ACHN (cell line): ENCODE results near the gene KLHDC8A.
A peak's percentile ranks its signal among the peaks of the same experiment; 100 is the strongest.
"Not testable (repeated sequence)": the region's sequence is repeated elsewhere in the genome, so short reads cannot be mapped to it uniquely, and the experiment has no call there.

ENCODE experiments used
- DNase-seq: peaks from one replicate; pipeline ENCODE4 v3.0.0-alpha.2; 2015
- in situ Hi-C: cut with HindIII; loops from 2 replicates; pipeline ENCODE4 v1.10.0; 2017; ENCODE audit warnings: low sequenced_read_pairs, low pct_ligation_motif_present, low pct_unique_long_range_greater_than_20kb

KLHDC8A gene

GRCh38 chr1:205373022-205373797 is 16.5 kb upstream of the KLHDC8A start:
- DNase-seq = no peak
- in situ Hi-C loops = no loop called here

DNA sequence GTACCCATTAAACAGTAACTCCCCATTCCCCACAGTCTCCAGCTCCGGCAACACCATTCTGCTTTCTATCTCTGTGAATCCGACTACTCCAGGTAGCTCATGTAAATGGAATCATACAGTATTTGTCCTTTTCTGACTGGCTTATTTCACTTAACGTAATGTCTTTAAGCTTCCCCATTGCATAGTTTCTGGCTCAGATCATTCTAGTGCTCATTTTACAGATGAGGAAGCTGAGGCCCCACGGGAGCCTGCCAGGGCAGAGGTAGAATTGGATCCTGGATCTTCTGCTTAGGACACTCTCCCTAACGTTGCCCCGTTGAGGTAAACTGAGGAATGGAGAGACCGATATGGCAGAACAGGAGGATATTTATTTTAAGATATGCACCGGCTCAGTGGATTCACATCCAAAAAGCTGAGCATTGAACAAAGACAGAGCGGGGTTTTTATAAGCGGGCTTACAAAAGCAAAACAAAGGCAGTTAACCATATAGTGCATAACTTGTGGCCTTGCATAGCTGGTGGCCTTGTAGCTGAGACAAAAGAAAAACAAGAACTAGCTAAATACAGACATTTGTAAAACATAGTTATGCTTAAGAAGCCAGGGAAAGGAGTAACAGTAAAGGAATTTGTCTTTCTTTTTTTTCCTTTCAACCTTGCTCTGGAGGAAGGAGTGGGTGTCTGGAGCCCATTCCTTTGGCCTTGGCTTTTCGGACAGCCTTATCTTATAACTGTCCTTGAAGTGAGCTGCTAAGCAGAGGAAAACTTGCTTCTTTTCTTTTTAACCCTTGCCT is 15.3 kb upstream of the KLHDC8A start:
- DNase-seq = no peak
- in situ Hi-C loops = no loop called here

GRCh38 chr1:205370780-205371179 is 14.1 kb upstream of the KLHDC8A start:
- in situ Hi-C loops = no loop called here
- no peak for DNase-seq

DNA sequence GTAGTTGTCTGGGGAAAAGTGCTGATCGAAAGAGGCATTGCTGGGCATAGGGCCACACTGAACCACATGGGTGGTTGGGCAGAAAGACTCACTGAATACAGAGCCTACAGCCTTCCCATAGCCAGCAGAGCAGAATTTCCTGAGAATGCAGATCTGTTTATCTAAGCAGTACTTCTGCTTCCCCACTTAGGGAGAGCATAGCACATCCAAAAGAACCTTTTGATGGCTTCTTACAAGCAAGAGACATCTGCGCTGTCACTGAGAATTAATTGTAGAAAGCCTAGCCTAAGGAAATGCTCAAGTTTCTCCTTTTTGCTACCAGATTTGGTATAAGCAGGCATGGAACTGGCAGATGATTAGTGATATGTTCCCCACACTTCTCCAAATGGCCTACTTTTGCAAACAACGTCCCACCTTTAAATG is 13.0 kb upstream of the KLHDC8A start:
- no peak for DNase-seq
- in situ Hi-C loops = no loop called here

- DNase-seq = no peak
- in situ Hi-C loops = no loop called here
Observed at GRCh38 chr1:205368478-205368877, 11.8 kb upstream of the KLHDC8A start.

GRCh38 chr1:205365945-205366463 is 9.3 kb upstream of the KLHDC8A start:
- in situ Hi-C loops = no loop called here
- no peak for DNase-seq

DNA sequence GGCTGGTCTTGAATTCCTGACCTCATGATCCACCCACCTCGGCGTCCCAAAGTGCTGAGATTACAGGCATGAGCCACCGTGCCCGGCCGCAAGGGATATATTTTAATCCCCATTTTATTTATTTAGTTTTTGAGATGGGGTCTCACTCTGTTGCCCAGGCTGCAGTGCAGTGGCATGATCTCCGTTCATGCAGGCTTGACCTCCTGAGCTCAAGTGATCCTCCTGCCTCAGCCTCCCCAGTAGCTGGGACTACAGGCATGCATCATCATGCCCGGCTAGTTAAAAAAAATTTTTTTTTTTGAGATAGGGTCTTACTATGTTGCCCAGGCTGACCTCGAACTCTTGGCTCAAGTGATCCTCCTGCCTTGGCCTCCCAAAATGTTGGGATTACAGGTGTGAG is 8.4 kb upstream of the KLHDC8A start:
- in situ Hi-C loops, DNase-seq: not testable (repeated sequence)

DNA sequence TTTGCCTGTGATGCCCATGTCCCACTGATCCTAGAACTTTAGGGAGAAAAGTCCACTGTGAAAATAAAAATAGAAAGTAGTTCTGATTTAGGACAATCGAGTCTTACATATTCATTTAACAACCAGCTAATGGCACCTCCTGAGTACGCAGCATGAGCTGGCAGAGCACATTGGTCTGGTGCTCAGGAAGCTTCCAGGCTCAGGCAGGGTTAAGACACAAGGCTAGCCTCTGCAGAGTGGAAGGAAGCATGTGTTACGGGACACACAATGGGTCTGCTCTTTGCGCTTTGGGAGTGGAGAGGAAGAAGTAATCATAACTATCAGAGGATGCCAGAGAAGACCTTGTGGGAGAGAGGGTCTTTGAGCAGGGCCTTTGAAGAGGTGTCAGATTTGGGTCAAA is 4.2 kb upstream of the KLHDC8A start:
- DNase-seq = no peak
- in situ Hi-C loops = no loop called here

DNA sequence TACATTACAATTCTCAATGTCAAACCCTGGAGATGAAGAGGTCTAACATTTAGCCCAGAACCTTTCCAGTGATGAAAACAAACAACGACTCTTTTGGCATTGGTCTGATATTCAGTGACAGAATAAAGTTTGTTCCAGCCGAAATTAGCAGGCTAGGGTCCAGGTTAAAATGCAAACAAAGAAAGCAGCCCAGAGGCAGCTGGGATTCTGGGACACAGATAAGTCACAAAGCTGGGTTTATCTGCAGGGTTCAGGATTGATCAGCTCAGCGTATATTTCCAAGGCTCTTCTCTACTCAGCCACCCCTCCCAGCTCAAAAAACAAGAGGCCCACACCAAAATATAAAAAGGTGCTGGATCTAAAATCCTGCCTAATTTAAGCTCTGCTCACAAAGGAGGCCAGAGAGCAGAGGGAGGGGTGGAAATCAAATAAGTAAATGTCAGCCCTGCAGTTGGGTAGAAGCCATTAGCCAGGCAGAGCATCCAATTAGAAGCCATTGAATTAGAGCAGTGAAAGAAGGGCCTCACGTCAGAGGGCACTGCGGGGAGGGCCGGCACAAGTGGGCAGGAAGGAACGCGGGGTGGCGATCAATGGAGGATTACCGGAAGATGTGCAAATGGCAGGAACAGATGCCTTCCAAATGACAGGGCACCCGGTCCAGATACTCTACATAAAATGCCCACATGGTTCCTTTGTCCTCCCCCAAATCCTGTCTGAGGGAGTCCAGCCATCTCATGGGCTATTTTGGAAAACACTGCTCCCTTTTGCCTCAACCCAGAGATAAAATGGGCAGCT is 3.2 kb upstream of the KLHDC8A start:
- in situ Hi-C loops = no loop called here
- DNase-seq = no peak

DNA sequence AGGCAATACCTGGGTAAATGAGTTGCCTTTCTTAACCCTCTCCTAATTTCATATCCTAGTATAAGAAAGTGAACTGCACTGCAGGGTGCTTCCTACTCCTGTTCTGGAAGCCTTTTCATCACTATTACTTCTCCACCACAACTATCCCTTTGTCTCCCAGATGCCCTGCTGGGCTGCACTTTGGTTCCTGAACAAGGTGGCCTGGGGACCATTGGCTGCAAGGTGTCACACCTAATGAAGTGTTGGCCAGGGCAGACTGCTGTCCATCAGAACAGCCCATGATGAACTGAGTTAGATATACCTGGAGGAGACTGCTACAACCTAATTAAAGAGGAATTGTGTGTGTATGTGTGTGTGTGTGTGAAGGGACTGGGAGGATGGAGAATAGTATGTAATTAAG is 1.9 kb upstream of the KLHDC8A start:
- DNase-seq = no peak
- in situ Hi-C loops = no loop called here

GRCh38 chr1:205357567-205357966 is 845 bp upstream of the KLHDC8A start:
- in situ Hi-C loops = no loop called here
- no peak for DNase-seq

- DNase-seq = peak; percentile 17
- in situ Hi-C loops = no loop called here
Observed at GRCh38 chr1:205355075-205355453, 1.7 kb downstream of the KLHDC8A start.

- in situ Hi-C loops = no loop called here
- DNase-seq = peak; percentile 69
Observed at GRCh38 chr1:205354259-205355074, 2.3 kb downstream of the KLHDC8A start.

DNA sequence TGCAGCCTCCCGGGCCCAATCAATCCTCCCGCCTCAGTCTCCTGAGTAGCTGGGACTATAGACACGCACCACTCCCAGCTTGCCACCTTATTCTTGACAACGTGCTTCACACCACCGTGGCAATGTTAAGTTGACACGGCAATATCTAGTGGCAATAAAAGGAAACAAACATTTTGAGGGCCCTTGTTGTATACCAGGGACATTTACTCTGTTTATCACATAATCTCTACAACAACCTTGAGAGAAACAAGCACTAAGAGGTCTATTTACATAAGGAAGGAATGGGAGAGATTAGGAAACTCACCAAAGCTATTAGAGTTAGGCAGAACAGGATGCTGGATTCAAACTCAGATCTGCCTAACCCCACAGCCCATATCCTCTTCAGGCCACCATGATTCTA is 3.1 kb downstream of the KLHDC8A start:
- in situ Hi-C loops = no loop called here
- DNase-seq = no peak

- in situ Hi-C loops = no loop called here
- DNase-seq = no peak
Observed at GRCh38 chr1:205353191-205353590, 3.5 kb downstream of the KLHDC8A start.

DNA sequence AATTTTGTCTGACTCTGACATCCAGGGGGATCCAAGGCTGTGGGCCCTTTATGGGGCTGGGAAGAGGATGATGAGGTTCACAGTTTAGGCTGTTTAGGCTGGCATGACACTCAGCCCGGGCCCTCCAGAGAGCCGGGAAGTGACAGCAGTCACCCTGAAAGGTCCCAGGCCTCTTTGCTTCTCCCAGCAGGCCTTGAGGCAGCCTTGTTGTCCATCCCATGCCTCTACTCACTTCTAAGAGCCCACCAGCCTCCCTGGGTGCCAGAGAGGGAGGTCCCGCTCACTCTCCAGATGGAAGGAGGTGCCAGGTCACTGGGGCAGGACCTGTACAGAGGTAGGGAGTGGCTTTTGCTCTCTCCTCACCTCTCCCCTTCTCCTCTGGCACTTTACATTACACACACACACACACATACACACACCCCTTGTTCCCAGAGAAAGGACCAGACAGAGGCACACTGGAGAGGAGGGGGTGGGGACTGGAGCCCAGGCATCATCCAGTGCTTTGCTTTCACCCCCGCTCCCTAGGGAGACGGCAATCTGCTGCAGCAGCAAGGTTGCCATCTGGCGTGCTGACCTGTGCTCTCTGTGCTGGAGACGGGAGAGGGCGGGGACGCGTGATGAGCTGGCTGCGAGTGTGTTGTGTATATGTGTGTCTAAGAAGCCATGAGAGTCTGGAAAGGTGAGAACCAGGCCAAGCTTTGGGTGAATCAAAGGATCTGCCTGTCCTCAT is 4.6 kb downstream of the KLHDC8A start:
- no peak for DNase-seq
- in situ Hi-C loops = no loop called here

DNA sequence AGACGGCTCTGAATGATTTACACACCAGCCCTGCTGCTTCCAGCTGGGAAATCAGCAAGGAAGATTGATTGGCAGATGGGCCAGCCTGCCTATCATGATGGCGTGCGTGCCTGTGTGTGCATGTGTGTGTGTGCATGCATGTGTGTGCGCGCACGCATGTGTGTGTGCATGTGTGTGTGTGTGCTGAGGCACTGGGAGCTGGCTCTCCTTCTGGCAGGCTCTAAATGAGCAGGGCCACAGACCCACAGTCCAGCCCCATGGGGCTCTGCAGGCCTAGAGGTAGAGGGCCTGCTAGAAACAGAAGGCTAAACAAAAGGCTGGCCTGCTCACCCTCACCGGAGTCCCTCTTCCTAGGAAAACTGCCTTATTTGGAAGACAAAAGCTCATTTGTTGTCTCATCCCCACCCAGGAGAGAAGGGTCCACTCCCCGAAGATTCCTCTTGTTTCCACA is 6.0 kb downstream of the KLHDC8A start:
- in situ Hi-C loops = no loop called here
- no peak for DNase-seq

- no peak for DNase-seq
- in situ Hi-C loops = no loop called here
Observed at GRCh38 chr1:205350124-205350523, 6.6 kb downstream of the KLHDC8A start.
